Epidermal melanocyte (primary cell): ENCODE results near the gene MRPL12.
"Not testable (repeated sequence)": the region's sequence is repeated elsewhere in the genome, so short reads cannot be mapped to it uniquely, and the experiment has no call there.

ENCODE experiments used
- DNase-seq: peaks from one replicate; pipeline ENCODE4 v3.0.0; 2011; ENCODE audit warnings: low spot score; ENCODE audit not compliant: insufficient read length

MRPL12 gene

GRCh38 chr17:81738801-81739393 is 35.7 kb downstream of the MRPL12 start:
- no peak for DNase-seq

GRCh38 chr17:81739593-81739992 is 36.4 kb downstream of the MRPL12 start:
- not testable (repeated sequence) for DNase-seq

GRCh38 chr17:81740395-81740961 is 37.3 kb downstream of the MRPL12 start:
- no peak for DNase-seq

- no peak for DNase-seq
Measured at GRCh38 chr17:81741049-81741593, 38.0 kb downstream of the MRPL12 start.

GRCh38 chr17:81741594-81742452 is 38.7 kb downstream of the MRPL12 start:
- DNase-seq = no peak
